ENCODE results near the gene PHF21A. TPM values are rescaled to one million over a fixed set of nuclear protein-coding genes. Genes with fewer than 3 reads are reported as not detected.

PHF21A gene
- total RNA-seq, 6 experiments from 2014 or later: 9.2 to 17.1 (median 10.4) TPM

DNA sequence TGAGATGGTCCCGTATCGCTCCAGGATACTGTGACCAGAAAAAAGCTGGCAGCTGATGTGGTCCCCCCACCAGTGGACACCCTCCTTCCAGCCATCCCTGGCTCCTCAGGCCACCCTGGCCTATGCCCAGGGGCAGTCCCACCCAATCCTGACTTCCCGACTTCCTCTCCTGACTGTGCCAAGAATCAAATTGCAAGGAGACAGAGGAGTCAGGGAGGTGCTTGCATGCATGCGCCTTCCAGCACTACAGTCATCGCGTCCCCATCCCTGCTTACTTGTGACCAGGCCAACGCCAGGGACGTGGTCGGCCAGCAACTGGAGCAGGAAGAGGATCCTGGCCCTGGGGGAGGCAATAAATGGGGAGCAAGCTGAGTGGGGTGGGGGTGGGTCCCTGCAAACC lies 210.6 kb downstream of the PHF21A start:
- Histone ChIP-seq H3K4me1 (peaks cover 0 to 32% (median 13%) of the 10 kb centered on the region in 4 donors), H3K9me3 (no peaks in the 10 kb centered on the region), H3K27ac (no peak overlapping the region), H3K4me3 (no peak overlapping the region), H3K27me3 (no peaks in the 10 kb centered on the region), H3K36me3 (peaks cover 0 to 56% (median 13%) of the 10 kb centered on the region in 4 donors)
- TF ChIP-seq POLR2A (IDR thresholded peaks at IDR 0.05): no peak
- TF ChIP-seq, protein P1, sequence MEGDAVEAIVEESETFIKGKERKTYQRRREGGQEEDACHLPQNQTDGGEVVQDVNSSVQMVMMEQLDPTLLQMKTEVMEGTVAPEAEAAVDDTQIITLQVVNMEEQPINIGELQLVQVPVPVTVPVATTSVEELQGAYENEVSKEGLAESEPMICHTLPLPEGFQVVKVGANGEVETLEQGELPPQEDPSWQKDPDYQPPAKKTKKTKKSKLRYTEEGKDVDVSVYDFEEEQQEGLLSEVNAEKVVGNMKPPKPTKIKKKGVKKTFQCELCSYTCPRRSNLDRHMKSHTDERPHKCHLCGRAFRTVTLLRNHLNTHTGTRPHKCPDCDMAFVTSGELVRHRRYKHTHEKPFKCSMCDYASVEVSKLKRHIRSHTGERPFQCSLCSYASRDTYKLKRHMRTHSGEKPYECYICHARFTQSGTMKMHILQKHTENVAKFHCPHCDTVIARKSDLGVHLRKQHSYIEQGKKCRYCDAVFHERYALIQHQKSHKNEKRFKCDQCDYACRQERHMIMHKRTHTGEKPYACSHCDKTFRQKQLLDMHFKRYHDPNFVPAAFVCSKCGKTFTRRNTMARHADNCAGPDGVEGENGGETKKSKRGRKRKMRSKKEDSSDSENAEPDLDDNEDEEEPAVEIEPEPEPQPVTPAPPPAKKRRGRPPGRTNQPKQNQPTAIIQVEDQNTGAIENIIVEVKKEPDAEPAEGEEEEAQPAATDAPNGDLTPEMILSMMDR (IDR thresholded peaks at IDR 0.05): no peak
- intact Hi-C loops (cut with DNase I): no loop called here
- ATAC-seq (no peak), DNase-seq (no peak)
- 62% methylated on average over 6 of the region's 9 CpGs for WGBS (ENCODE audit: insufficient coverage, low coverage, low lambda C conversion rate, missing lambda C conversion rate)

DNA sequence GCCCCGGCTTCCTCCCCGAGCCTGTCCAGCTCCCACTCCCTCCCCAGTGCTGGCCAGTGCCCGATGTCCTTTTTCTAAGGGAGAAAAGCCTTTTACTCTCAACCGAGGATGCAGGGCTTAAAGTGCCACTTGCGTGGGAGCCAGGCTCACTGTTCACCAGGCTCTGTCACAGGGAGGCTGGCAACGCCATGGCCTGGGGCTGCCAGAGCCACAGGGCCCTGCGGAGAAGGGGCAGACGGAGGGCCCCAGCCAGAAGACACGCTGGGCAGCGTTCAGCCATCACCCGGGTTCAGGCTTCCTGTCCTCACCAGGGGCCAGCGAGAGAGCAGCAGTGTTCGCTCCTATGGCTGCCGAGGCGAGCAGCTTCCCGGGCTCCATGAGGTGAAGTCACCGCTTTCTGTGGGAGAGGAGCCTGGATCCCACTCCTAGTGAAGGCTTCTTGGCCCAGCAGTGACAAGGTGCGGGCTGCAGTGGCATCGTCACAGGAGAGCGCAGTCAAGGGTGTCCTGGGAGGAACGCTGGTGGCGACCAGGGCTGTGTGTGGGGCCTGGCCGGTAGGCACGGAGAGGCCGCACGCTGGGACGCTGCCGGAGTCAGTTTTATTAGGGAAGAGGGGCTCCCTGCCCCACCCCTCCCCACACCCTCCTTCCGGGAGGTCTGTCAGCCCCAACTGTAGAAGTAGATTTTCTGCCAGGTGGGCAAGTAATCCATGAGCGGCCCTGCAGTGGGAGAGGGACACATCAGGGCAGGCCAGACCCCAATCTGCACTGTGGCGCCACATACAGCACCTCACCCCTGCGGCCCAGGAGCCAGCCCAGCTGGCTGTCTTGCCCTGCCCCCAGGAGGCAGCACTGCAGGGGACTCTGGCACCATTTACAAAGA lies 211.4 kb downstream of the PHF21A start:
- no peak for DNase-seq
- intact Hi-C loops (cut with DNase I): no loop called here

DNA sequence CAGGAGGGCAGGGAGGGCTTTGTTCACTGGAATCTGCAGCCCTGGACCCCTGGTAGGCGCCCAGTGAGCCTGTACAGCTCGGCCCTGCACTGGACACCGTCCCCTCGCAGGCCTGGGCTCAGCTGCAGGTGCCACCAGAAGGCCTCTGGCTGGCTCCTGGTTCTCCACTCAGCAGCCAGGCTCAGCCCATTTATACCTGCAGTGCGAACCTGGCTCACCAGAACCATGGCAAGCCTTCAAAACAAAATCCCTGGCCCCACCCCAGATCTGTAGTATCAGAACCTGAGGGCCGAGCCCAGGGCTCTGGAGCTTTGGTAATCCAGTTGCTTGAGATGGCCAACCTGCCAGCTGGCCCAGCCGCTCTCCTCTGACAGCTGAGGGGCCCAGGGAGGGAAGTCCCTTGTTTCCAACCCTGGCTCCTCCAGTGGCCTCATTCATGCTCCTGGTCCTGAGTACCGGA lies 213.3 kb downstream of the PHF21A start:
- TF ChIP-seq, protein P1 (IDR thresholded peaks at IDR 0.05): no peak
- TF ChIP-seq POLR2A (IDR thresholded peaks at IDR 0.05): no peak
- Histone ChIP-seq H3K4me1 (peaks cover 0 to 12% (median 6%) of the 10 kb centered on the region in 4 donors), H3K9me3 (no peaks in the 10 kb centered on the region), H3K4me3 (no peak overlapping the region), H3K27ac (no peak overlapping the region), H3K27me3 (no peaks in the 10 kb centered on the region), H3K36me3 (peaks cover 0 to 31% (median 11%) of the 10 kb centered on the region in 4 donors)
- intact Hi-C loops (cut with DNase I): no loop called here
- DNase-seq (no peak), ATAC-seq (peak in 1 of 4 donors; percentile 5)
- WGBS (ENCODE audit: insufficient coverage, low coverage, low lambda C conversion rate, missing lambda C conversion rate): no CpG with 5 or more reads among the region's 8 CpGs

More for the DNA sequence above, 211.4 kb downstream of the PHF21A start:
- Histone ChIP-seq H3K4me1 (peaks cover 0 to 29% (median 13%) of the 10 kb centered on the region in 4 donors), H3K4me3 (no peak overlapping the region), H3K9me3 (no peaks in the 10 kb centered on the region), H3K27me3 (no peaks in the 10 kb centered on the region), H3K36me3 (peaks cover 0 to 49% (median 13%) of the 10 kb centered on the region in 4 donors), H3K27ac (no peak overlapping the region)
- ATAC-seq: no peak
- no peak for TF ChIP-seq POLR2A (IDR thresholded peaks at IDR 0.05)
- TF ChIP-seq, protein P1 (IDR thresholded peaks at IDR 0.05): no peak
- WGBS (ENCODE audit: insufficient coverage, low coverage, low lambda C conversion rate, missing lambda C conversion rate): no CpG with 5 or more reads among the region's 32 CpGs

DNA sequence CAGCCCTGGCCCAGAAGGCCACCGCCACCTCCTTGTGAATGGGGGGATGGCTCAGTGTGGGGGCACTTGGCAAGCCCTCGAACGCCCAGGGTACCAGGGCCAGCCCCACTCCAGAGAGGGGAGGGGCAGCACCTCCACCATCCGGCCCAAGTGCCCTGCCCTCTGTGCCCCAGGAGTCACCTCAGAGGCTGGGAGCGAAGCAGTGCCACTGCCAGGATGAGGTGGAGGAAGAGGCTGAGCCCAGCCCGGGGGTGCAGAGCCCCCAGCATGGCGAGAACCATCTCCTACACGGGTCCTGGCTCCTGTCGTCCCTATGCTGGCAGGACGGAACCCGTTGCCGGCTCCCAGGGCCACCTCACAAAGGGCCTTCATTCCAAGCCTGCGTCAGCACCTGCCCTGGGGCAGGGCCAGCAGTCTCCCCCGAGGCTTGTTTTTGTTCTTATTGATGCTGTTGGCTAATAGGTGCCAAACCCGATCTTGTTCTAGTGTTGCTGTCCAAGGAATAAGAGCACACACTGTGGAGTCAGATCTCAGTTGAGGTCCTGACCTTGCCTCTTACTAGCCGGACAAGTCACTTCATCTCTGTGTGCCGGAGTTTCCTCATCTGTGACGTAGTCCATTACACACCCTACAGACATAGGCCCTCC lies 214.2 kb downstream of the PHF21A start, which contains the start of gene FREY1:
Gene FREY1, minus strand, starts transcription at position 307 of the 647 bp plus-strand sequence. Its CDS starts 26 bp downstream, at position 281.
- peaks cover 0 to 31% (median 11%) of the 10 kb centered on the region in 4 donors for H3K36me3 ChIP-seq
- H3K4me1 ChIP-seq: peaks cover 0 to 4% (median 2%) of the 10 kb centered on the region in 4 donors
- H3K4me3 ChIP-seq: no peak within 1 kb of the TSS
- DNase-seq: no peak
- no peak within 1 kb of the TSS for H3K27ac ChIP-seq
- TF ChIP-seq, protein P1 (IDR thresholded peaks at IDR 0.05): no peak
- TF ChIP-seq POLR2A (IDR thresholded peaks at IDR 0.05): no peak
- WGBS (ENCODE audit: insufficient coverage, low coverage, low lambda C conversion rate, missing lambda C conversion rate): 39% methylated on average over 3 of the region's 18 CpGs
- no peaks in the 10 kb centered on the region for H3K27me3 ChIP-seq
- intact Hi-C loops (cut with DNase I): no loop called here
- peak; percentile 10 to 24 (median 16) for ATAC-seq
- H3K9me3 ChIP-seq: no peaks in the 10 kb centered on the region

Data from right lobe of liver (tissue), 6 donors.